Measurements from ENCODE around the gene FSTL4. TPM values are rescaled to one million over a fixed set of nuclear protein-coding genes. Genes with fewer than 3 reads are reported as not detected.
A peak's percentile ranks its signal among the peaks of the same experiment; 100 is the strongest.

Gene FSTL4
- total RNA-seq, 4 donors from 2014 or later, result 0.41 TPM; not detected in 3

GRCh38 chr5:133229931-133230664 is 382.2 kb downstream of the FSTL4 start:
- no peak overlapping the region for H3K4me3 ChIP-seq
- no peaks in the 10 kb centered on the region for H3K4me1 ChIP-seq
- no peaks in the 10 kb centered on the region for H3K9me3 ChIP-seq
- no peak for DNase-seq
- intact Hi-C loops (cut with DNase I; ENCODE audit: low total_unique reads), result no loop called here
- H3K36me3 ChIP-seq, result no peaks in the 10 kb centered on the region
- no peak for TF ChIP-seq POLR2A (IDR thresholded peaks at IDR 0.05)
- TF ChIP-seq, protein P1, sequence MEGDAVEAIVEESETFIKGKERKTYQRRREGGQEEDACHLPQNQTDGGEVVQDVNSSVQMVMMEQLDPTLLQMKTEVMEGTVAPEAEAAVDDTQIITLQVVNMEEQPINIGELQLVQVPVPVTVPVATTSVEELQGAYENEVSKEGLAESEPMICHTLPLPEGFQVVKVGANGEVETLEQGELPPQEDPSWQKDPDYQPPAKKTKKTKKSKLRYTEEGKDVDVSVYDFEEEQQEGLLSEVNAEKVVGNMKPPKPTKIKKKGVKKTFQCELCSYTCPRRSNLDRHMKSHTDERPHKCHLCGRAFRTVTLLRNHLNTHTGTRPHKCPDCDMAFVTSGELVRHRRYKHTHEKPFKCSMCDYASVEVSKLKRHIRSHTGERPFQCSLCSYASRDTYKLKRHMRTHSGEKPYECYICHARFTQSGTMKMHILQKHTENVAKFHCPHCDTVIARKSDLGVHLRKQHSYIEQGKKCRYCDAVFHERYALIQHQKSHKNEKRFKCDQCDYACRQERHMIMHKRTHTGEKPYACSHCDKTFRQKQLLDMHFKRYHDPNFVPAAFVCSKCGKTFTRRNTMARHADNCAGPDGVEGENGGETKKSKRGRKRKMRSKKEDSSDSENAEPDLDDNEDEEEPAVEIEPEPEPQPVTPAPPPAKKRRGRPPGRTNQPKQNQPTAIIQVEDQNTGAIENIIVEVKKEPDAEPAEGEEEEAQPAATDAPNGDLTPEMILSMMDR (IDR thresholded peaks at IDR 0.05), result no peak
- no peak overlapping the region for H3K27ac ChIP-seq
- H3K27me3 ChIP-seq, result no peaks in the 10 kb centered on the region

- no peaks in the 10 kb centered on the region for H3K36me3 ChIP-seq
- H3K9me3 ChIP-seq, result no peaks in the 10 kb centered on the region
- no peak overlapping the region for H3K27ac ChIP-seq
- H3K27me3 ChIP-seq, result no peaks in the 10 kb centered on the region
- no peak for DNase-seq
- H3K4me3 ChIP-seq, result no peak overlapping the region
- intact Hi-C loops (cut with DNase I; ENCODE audit: low total_unique reads), result no loop called here
- no peaks in the 10 kb centered on the region for H3K4me1 ChIP-seq
- TF ChIP-seq, protein P1 (IDR thresholded peaks at IDR 0.05), result no peak
- no peak for TF ChIP-seq POLR2A (IDR thresholded peaks at IDR 0.05)
Measured at GRCh38 chr5:133228316-133228715, 384.0 kb downstream of the FSTL4 start.

GRCh38 chr5:133227897-133228296 is 384.4 kb downstream of the FSTL4 start:
- DNase-seq, result no peak
- intact Hi-C loops (cut with DNase I; ENCODE audit: low total_unique reads), result no loop called here
- Histone ChIP-seq H3K9me3 (no peaks in the 10 kb centered on the region), H3K4me1 (no peaks in the 10 kb centered on the region), H3K36me3 (no peaks in the 10 kb centered on the region), H3K27me3 (no peaks in the 10 kb centered on the region), H3K27ac (no peak overlapping the region), H3K4me3 (no peak overlapping the region)
- no peak for TF ChIP-seq POLR2A (IDR thresholded peaks at IDR 0.05)
- TF ChIP-seq, protein P1 (IDR thresholded peaks at IDR 0.05), result no peak

DNA sequence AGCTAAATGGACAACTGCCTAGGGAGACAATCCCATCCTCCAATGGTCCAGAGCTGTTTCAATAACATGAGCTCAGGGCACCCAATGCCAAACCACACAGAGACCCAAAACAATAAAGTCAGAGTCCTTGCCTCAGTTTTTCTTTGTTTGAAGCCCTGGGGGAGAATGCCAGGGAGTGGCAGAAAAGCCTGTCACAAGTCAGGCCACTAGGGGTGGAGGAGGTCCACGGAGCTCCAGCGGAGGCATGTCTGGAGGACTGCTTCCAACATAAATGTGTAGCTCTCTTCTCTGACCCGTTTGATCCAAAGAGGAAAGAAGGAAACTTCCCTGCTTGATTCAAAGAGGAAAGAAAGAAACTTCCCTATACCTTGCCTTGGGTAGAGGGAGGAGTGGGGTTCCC is 385.3 kb downstream of the FSTL4 start:
- intact Hi-C loops (cut with DNase I; ENCODE audit: low total_unique reads), result no loop called here
- Histone ChIP-seq H3K4me3 (no peak overlapping the region), H3K27me3 (no peaks in the 10 kb centered on the region), H3K36me3 (no peaks in the 10 kb centered on the region), H3K27ac (no peak overlapping the region), H3K4me1 (no peaks in the 10 kb centered on the region), H3K9me3 (no peaks in the 10 kb centered on the region)
- no peak for DNase-seq
- no peak for TF ChIP-seq POLR2A (IDR thresholded peaks at IDR 0.05)
- TF ChIP-seq, protein P1 (IDR thresholded peaks at IDR 0.05), result no peak

GRCh38 chr5:133226186-133226585 is 386.2 kb downstream of the FSTL4 start:
- peak overlapping the region; percentile 25 to 51 for H3K27ac ChIP-seq
- DNase-seq, result no peak
- no peak for TF ChIP-seq POLR2A (IDR thresholded peaks at IDR 0.05)
- TF ChIP-seq, protein P1 (IDR thresholded peaks at IDR 0.05), result no peak

More at GRCh38 chr5:133226186-133226585, 386.2 kb downstream of the FSTL4 start:
- H3K9me3 ChIP-seq, result no peaks in the 10 kb centered on the region
- H3K27me3 ChIP-seq, result no peaks in the 10 kb centered on the region
- intact Hi-C loops (cut with DNase I; ENCODE audit: low total_unique reads), result no loop called here
- H3K4me3 ChIP-seq, result no peak overlapping the region
- H3K4me1 ChIP-seq, result no peaks in the 10 kb centered on the region
- no peaks in the 10 kb centered on the region for H3K36me3 ChIP-seq

All from uterus (tissue), 4 donors.